ENCODE data around the gene DTX2. TPM values are rescaled to one million over a fixed set of nuclear protein-coding genes. Genes with fewer than 3 reads are reported as not detected.
"Not testable (repeated sequence)": the region's sequence is repeated elsewhere in the genome, so short reads cannot be mapped to it uniquely, and the experiment has no call there.

DTX2 gene
- total RNA-seq, 2 donors from 2014 or later, result 34.3 to 36.5 TPM

DNA sequence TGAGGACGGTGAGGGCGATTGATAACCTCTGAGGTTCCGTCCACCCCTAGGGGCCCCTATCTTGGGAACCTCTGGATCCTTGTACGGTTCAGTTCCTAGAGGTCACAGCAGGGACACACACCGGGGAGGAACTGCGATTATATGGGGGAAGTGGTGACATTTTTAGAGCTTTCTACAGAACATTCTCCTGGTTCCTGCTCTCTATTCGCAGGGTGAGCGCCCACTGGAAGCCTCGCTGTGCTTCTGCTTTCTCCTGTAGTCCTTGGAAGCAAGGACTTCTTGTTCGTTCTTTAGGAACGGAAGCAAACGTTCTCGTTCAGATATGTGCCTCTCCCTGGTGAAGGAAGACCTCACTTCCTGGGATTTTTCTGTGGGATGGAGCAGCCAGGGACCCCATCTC, 26.5 kb downstream of the DTX2 start:
- not testable (repeated sequence) for H3K9me3 Mint-ChIP-seq; H3K4me3 Mint-ChIP-seq; H3K27ac Mint-ChIP-seq; ATAC-seq; H3K4me1 Mint-ChIP-seq (ENCODE audit: low read depth in 2 of 2); DNase-seq (ENCODE audit: low spot score); H3K27me3 Mint-ChIP-seq; H3K36me3 Mint-ChIP-seq

- not testable (repeated sequence) for H3K27me3 Mint-ChIP-seq; DNase-seq (ENCODE audit: low spot score); H3K36me3 Mint-ChIP-seq; H3K27ac Mint-ChIP-seq; H3K4me1 Mint-ChIP-seq (ENCODE audit: low read depth in 2 of 2); H3K9me3 Mint-ChIP-seq; ATAC-seq; H3K4me3 Mint-ChIP-seq
Measured at GRCh38 chr7:76492139-76492538, 30.6 kb downstream of the DTX2 start.

DNA sequence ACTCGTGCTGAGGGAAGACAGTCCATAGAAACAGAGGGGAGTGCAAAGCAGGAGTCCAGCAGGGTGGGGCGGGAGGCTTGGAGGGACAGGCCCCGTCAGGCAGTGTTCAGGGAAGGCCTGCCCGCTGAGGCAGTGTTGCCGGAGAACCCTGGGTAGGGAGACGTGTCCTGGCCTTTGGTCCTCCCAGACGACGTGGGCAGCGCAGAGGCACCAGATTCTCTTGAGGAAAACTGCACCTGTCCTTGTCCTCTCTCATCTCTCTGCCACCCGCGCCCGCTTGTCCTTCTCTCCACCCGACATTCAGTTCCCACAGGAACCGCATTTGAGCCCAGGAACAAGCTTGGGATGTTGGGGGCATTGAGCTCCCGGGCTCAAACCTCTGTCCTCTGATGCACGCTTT, 34.2 kb downstream of the DTX2 start:
- H3K36me3 Mint-ChIP-seq; ATAC-seq; H3K27ac Mint-ChIP-seq; H3K4me3 Mint-ChIP-seq; DNase-seq (ENCODE audit: low spot score); H3K9me3 Mint-ChIP-seq; H3K27me3 Mint-ChIP-seq; H3K4me1 Mint-ChIP-seq (ENCODE audit: low read depth in 2 of 2): not testable (repeated sequence)

DNA sequence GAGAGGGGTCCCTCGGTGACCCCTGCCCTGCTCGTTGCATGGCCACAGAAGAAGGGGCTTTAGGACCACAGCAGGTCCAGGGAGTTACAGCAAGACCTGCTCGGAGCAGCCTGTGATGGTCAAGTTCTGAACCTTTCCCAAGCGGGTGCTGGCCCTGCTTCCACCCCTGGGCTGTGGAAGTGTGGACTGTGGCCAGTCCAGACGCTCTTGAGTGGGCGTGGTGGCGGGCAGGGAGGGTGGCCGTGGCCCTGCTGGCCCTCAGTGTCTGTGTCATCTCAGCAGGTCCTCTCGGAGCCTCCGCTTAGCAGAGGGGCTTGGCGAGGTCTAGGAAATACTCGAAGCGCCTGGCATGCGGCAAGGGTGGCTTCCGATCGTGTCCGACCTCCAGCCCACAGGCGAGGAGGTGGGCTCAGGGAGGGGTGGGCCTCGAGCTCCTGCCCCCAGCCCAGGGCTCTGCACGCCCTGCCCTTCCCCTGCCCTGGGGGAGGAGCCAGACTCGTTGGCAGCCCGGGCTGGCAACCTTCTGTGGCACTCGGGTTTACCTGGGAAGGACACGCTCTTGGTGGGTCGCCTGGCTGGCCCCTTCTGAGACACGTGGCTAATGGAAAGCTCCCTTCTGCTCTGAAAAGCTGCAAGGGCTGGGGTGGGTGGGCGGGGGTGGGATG, 36.5 kb downstream of the DTX2 start:
- not testable (repeated sequence) for H3K27me3 Mint-ChIP-seq; H3K27ac Mint-ChIP-seq; H3K4me3 Mint-ChIP-seq; H3K4me1 Mint-ChIP-seq (ENCODE audit: low read depth in 2 of 2); H3K9me3 Mint-ChIP-seq; H3K36me3 Mint-ChIP-seq; DNase-seq (ENCODE audit: low spot score)
- ATAC-seq, result peak in 1 of 2 donors; percentile 14

DNA sequence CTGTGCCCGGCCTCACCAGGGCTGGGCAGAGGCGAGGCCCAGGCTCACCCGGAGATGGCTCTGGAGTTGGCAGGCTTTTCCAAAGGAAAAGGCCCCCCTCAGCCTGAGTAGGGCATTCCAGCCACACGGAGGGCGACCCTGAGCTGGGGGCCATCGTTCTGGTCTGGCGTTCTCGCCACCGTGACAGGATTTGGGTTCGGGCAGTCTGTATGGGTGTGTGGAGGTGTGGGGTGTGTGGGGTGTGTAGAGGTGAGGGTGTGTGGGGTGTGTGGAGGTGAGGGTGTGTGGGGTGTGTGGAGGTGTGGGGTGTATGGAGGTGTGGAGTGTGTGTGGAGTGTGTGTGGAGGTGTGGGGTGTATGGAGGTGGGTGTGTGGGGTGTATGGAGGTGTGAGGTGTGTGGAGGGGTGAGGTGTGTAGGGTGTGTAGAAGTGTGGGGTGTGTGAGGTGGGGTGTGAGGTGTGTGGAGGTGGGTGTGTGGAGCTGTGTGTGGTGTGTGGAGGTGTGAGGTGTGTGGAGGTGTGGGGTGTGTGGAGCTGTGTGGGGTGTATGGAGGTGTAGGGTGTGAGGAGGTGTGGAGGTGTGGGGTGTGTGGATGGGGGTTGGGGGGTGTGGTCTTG, 37.2 kb downstream of the DTX2 start:
- H3K27me3 Mint-ChIP-seq; DNase-seq (ENCODE audit: low spot score); H3K36me3 Mint-ChIP-seq; H3K4me3 Mint-ChIP-seq; ATAC-seq; H3K27ac Mint-ChIP-seq; H3K9me3 Mint-ChIP-seq; H3K4me1 Mint-ChIP-seq (ENCODE audit: low read depth in 2 of 2): not testable (repeated sequence)

DNA sequence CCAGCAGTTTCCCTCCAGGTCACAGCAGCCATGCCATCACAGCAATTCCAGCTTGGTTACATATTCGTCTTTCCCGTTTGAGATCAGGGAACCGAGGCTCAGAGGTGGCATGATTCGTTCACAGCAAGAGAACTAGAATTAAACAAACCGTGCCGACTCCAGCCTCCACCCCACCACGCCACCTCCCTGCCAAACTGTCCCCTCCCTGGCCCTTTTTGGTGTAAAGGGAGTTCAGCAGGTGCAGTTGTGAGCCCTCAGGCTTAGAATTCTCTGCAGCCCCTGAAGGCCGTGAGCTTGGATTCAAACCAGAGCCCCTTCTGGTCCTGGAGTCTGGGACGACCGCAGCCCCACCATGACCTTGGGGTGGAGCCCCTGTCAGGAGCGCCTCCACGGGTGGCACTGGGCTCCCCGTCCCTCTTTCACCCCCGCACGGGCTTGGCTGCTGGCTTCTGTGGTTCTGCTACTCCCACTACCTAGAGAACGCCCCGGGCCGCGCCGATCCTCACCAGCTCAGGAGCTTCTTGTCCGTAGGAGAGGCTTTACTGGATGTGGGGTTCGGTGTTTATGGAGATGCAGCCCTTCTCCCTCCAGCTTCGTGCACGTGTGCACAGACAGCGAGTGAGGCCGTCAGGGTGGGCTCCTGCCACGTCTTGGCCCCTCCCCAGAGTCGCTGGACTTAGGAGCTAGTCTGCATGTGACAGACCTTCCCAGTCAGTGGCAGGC, 37.9 kb downstream of the DTX2 start:
- H3K4me3 Mint-ChIP-seq; H3K9me3 Mint-ChIP-seq; H3K36me3 Mint-ChIP-seq; H3K27ac Mint-ChIP-seq; DNase-seq (ENCODE audit: low spot score); H3K27me3 Mint-ChIP-seq; ATAC-seq; H3K4me1 Mint-ChIP-seq (ENCODE audit: low read depth in 2 of 2): not testable (repeated sequence)

DNA sequence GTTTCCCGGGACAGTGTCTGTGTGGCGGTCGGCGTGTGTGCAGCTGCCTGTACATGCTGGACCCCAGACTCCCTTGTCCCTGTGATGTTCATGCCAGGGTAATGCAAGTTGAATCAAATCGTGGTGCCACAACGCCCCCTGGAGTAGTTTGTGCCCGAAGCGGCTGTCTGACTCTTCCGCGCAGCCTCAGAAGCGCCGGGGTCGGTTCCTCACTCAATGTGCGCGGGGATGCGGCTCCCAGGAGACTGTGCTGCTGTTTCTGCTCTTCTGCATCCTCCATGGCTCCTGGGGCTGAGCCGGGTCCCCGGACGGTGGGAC, 38.4 kb downstream of the DTX2 start:
- not testable (repeated sequence) for H3K9me3 Mint-ChIP-seq; H3K4me3 Mint-ChIP-seq; H3K36me3 Mint-ChIP-seq; H3K4me1 Mint-ChIP-seq (ENCODE audit: low read depth in 2 of 2); ATAC-seq; DNase-seq (ENCODE audit: low spot score); H3K27me3 Mint-ChIP-seq; H3K27ac Mint-ChIP-seq

DNA sequence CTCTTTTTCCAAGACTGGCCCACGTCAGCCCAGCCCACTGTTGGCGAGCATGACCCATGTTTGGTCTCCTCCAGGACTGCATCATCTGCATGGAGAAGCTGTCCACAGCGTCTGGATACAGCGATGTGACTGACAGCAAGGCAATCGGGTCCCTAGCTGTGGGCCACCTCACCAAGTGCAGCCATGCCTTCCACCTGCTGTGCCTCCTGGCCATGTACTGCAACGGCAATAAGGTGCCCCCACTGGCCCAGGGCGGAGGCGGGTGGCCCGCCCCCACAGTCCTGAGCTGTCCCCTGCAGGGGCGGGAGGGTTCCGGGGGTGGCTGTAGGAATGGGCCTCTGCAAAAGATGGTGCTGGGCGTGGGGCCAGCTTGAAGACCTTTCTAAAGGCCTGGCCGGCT, 40.7 kb downstream of the DTX2 start:
- ATAC-seq; H3K27ac Mint-ChIP-seq; DNase-seq (ENCODE audit: low spot score); H3K4me1 Mint-ChIP-seq (ENCODE audit: low read depth in 2 of 2); H3K27me3 Mint-ChIP-seq; H3K36me3 Mint-ChIP-seq; H3K9me3 Mint-ChIP-seq; H3K4me3 Mint-ChIP-seq: not testable (repeated sequence)

DNA sequence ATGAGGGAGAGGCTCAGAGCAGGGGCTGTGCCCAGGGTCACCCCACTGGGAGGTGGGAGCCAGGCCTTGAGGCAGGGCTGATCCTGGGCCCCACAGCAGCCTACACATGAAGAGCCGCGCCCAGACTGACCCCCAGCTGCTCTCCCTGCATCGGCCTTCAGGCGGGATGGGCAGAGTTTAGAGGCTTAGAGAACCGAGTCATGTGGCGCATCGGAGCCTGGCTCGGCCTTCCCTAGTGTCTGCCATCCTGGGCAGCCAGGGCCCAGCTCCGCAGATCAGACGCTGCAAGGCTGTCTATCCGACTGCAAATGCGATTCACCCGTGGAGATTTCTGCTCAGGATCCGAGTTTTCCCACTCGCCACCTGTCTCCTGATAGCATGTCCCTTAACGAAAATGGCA, 41.3 kb downstream of the DTX2 start:
- not testable (repeated sequence) for H3K4me1 Mint-ChIP-seq (ENCODE audit: low read depth in 2 of 2); DNase-seq (ENCODE audit: low spot score); H3K27ac Mint-ChIP-seq; H3K36me3 Mint-ChIP-seq; H3K27me3 Mint-ChIP-seq; ATAC-seq; H3K9me3 Mint-ChIP-seq; H3K4me3 Mint-ChIP-seq

DNA sequence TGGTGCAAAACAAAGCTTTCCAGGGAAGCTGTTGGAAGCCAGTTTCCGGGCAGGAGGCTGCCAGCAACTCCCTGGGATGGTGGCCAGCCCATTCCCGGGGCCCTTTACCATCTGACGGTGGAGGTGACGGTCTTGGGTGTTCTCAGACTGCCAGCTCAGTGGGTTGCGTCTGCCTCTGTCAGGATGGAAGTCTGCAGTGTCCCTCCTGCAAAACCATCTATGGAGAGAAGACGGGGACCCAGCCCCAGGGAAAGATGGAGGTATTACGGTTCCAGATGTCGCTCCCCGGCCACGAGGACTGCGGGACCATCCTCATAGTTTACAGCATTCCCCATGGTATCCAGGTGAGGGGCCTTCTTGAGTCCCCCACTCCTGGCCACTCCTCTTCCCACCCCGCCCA, 41.7 kb downstream of the DTX2 start:
- not testable (repeated sequence) for H3K4me1 Mint-ChIP-seq (ENCODE audit: low read depth in 2 of 2); H3K36me3 Mint-ChIP-seq; H3K4me3 Mint-ChIP-seq; DNase-seq (ENCODE audit: low spot score); H3K27me3 Mint-ChIP-seq; H3K27ac Mint-ChIP-seq; H3K9me3 Mint-ChIP-seq; ATAC-seq

DNA sequence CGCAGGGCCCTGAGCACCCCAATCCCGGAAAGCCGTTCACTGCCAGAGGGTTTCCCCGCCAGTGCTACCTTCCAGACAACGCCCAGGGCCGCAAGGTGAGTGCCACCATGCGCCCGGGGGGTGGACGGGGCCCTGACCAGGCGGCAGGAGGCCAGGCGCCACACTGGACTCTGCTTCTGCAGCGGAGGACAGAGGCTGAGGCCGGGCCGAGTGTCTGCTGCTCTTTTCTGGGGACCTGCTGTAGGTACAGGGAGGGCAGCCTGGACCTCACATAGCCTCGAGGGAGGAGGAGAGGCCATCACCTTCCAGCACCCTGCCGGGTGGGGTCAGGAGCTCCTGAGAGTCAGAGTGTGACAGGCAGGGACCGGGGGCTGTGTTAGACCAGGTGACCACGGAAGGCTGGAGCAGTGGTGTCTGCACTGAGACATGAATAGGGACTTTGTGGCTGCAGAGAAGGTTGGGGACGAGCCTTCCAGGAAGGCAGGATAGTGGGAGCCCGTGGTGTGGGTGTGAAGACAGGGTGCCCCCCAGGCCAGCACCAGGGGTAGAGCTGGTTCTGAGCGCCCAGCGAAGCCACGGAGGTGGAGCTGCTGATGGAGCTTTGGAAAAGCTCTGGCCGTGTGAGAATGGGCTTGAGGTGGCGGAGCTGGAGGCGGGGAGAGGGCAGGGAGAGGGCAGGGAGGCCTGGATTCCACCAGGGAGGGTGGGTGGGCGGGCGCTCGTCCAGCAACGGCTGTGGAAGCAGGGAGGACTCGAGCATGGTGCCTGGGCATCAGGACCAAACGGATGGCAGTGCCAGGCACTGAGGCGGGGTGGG, 43.0 kb downstream of the DTX2 start:
- H3K4me1 Mint-ChIP-seq (ENCODE audit: low read depth in 2 of 2); H3K36me3 Mint-ChIP-seq; H3K27me3 Mint-ChIP-seq; H3K4me3 Mint-ChIP-seq; H3K27ac Mint-ChIP-seq; H3K9me3 Mint-ChIP-seq: not testable (repeated sequence)
- peak in 1 of 2 donors; percentile 10 for ATAC-seq
- DNase-seq (ENCODE audit: low spot score), result peak; percentile 44

- no peak overlapping the region for H3K27ac Mint-ChIP-seq
- no peaks in the 10 kb centered on the region for H3K27me3 Mint-ChIP-seq
- DNase-seq (ENCODE audit: low spot score), result no peak
- peak in 1 of 2 donors; percentile 13 for ATAC-seq
- H3K36me3 Mint-ChIP-seq, result no peaks in the 10 kb centered on the region
- no peak overlapping the region for H3K4me3 Mint-ChIP-seq
- H3K4me1 Mint-ChIP-seq (ENCODE audit: low read depth in 2 of 2), result peaks cover 6 to 7% of the 10 kb centered on the region in 2 donors
- H3K9me3 Mint-ChIP-seq, result no peaks in the 10 kb centered on the region
Measured at GRCh38 chr7:76505168-76506080, 43.9 kb downstream of the DTX2 start.

DNA sequence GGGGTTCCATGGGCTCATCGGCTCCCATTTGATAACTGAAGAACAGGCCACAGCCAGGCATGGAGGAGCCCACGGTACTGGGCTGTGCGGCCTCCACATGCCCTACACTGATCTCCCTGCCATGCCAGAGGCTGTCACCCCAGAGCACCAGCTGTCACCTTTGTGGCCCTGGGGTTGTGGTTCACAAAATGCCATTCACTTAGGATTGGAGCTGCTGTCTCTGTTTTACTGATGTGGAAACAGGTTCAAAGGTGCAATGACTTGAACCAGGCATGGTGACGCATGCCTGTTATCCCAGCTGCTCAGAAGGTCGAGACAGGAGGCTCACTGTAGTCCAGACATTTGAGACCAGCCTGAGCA, 44.6 kb downstream of the DTX2 start:
- DNase-seq (ENCODE audit: low spot score), result peak; percentile 45
- H3K4me3 Mint-ChIP-seq, result no peak overlapping the region
- H3K36me3 Mint-ChIP-seq, result no peaks in the 10 kb centered on the region
- no peak overlapping the region for H3K27ac Mint-ChIP-seq
- no peaks in the 10 kb centered on the region for H3K27me3 Mint-ChIP-seq
- ATAC-seq, result no peak
- H3K9me3 Mint-ChIP-seq, result no peaks in the 10 kb centered on the region
- peaks cover 6 to 7% of the 10 kb centered on the region in 2 donors for H3K4me1 Mint-ChIP-seq (ENCODE audit: low read depth in 2 of 2)
